ENCODE results near the gene AFG1L.

- no peak for TF ChIP-seq POLR2AphosphoS5 (IDR thresholded peaks at IDR 0.05; ENCODE audit: low read depth)
- no peak for TF ChIP-seq CTCF (conservative IDR thresholded peaks at IDR 0.05; ENCODE audit: low read depth in 2 of 2)
- no peak for TF ChIP-seq REST (IDR thresholded peaks at IDR 0.05; ENCODE audit: unreplicated experiment)
- no peak for TF ChIP-seq EZH2phosphoT487 (IDR thresholded peaks at IDR 0.05; ENCODE audit: unreplicated experiment)
- no peak for TF ChIP-seq EZH2 (IDR thresholded peaks at IDR 0.05; ENCODE audit: low read depth, unreplicated experiment)
- no peak for TF ChIP-seq ZNF331 (CRISPR knock-in tag; IDR thresholded peaks at IDR 0.05; ENCODE audit: low read depth)
- TF ChIP-seq JUNB (IDR thresholded peaks at IDR 0.05; ENCODE audit: unreplicated experiment) = no peak
- no peak for TF ChIP-seq ZNF114 (CRISPR knock-in tag; IDR thresholded peaks at IDR 0.05)
- no peak for TF ChIP-seq ETS1 (IDR thresholded peaks at IDR 0.05)
Observed at GRCh38 chr6:108323710-108324466, 29.0 kb downstream of the AFG1L start.

Measured in GM23338 (cell line).